Measurements from ENCODE around the gene ZGPAT. TPM values are rescaled to one million over a fixed set of nuclear protein-coding genes. Genes with fewer than 3 reads are reported as not detected.

The ZGPAT gene
- total and polyA plus RNA-seq, 2 of the 13 experiments (the other 11 are each of a cell fraction or from before 2014, with no cell fraction given): 23.0 to 41.9 TPM

DNA sequence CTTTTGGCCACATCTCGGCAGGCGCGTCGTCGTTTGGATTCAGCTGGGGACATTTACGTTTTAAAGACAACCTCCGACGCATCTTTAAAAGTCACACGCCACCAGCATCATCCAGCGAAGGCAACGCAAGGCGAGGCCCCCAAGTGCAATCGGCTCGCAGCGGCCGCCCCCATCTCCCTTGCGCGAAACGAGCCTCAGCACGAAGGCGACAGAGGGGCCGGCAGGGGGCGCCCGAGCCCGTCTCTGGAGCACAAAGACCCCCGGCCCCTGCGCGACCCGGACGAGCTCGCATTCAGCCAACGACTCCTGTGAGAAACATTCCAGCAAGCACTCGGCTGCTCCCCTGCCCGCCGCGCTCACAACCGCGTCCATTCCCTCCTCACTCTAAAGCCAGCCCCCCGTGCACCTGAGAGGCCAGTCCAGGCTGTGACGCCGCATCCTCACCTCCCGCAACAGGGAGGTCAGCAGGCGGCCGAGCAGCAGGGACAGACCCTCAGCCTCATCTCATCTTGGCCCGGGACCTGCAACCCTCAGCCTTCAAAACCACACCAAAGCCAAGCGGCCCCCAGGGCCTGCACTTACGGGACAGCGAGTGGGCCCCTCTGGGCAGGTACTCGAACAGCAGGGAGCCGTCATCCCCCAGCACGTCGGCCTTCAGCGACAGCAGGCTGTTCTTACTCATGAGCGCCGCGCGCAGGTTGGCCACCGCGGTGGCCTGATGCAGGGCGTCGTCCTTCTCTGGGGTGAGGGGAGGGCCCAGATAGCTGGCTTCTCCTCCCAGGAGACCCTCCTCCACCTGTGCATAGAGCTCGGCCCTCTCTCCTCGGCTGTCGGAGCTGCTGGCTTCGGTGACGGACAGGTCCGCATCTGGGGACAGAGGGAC lies 67.5 kb downstream of the ZGPAT start (continued):
- TF ChIP-seq NFIC (IDR thresholded peaks at IDR 0.05; ENCODE audit: low read length): no peak
- TF ChIP-seq, protein P1, sequence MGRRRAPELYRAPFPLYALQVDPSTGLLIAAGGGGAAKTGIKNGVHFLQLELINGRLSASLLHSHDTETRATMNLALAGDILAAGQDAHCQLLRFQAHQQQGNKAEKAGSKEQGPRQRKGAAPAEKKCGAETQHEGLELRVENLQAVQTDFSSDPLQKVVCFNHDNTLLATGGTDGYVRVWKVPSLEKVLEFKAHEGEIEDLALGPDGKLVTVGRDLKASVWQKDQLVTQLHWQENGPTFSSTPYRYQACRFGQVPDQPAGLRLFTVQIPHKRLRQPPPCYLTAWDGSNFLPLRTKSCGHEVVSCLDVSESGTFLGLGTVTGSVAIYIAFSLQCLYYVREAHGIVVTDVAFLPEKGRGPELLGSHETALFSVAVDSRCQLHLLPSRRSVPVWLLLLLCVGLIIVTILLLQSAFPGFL (CRISPR knock-in tag; IDR thresholded peaks at IDR 0.05): no peak
- TF ChIP-seq, protein P2, sequence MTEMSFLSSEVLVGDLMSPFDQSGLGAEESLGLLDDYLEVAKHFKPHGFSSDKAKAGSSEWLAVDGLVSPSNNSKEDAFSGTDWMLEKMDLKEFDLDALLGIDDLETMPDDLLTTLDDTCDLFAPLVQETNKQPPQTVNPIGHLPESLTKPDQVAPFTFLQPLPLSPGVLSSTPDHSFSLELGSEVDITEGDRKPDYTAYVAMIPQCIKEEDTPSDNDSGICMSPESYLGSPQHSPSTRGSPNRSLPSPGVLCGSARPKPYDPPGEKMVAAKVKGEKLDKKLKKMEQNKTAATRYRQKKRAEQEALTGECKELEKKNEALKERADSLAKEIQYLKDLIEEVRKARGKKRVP (CRISPR knock-in tag; IDR thresholded peaks at IDR 0.05): no peak
- TF ChIP-seq ZZZ3 (CRISPR knock-in tag; IDR thresholded peaks at IDR 0.05; ENCODE audit: borderline replicate concordance): no peak
- TF ChIP-seq SOX5 (CRISPR knock-in tag; IDR thresholded peaks at IDR 0.05; ENCODE audit: borderline replicate concordance): no peak
- no peak for TF ChIP-seq ZNF501 (CRISPR knock-in tag; IDR thresholded peaks at IDR 0.05)
- no peak for TF ChIP-seq SOX13 (IDR thresholded peaks at IDR 0.05)
- no peak for TF ChIP-seq SOX13 (CRISPR knock-in tag; conservative IDR thresholded peaks at IDR 0.05 in 1 of 2, IDR thresholded peaks at IDR 0.05 in 1 of 2)
- peak; percentile 12 for TF ChIP-seq ZNF883 (CRISPR knock-in tag; IDR thresholded peaks at IDR 0.05; ENCODE audit: not compliant biosample characterization)
- TF ChIP-seq KMT2B (CRISPR knock-in tag; IDR thresholded peaks at IDR 0.05): no peak
- TF ChIP-seq, protein P3, sequence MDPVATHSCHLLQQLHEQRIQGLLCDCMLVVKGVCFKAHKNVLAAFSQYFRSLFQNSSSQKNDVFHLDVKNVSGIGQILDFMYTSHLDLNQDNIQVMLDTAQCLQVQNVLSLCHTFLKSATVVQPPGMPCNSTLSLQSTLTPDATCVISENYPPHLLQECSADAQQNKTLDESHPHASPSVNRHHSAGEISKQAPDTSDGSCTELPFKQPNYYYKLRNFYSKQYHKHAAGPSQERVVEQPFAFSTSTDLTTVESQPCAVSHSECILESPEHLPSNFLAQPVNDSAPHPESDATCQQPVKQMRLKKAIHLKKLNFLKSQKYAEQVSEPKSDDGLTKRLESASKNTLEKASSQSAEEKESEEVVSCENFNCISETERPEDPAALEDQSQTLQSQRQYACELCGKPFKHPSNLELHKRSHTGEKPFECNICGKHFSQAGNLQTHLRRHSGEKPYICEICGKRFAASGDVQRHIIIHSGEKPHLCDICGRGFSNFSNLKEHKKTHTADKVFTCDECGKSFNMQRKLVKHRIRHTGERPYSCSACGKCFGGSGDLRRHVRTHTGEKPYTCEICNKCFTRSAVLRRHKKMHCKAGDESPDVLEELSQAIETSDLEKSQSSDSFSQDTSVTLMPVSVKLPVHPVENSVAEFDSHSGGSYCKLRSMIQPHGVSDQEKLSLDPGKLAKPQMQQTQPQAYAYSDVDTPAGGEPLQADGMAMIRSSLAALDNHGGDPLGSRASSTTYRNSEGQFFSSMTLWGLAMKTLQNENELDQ (CRISPR knock-in tag; IDR thresholded peaks at IDR 0.05; ENCODE audit: borderline replicate concordance): no peak
- no peak for TF ChIP-seq FLYWCH1 (CRISPR knock-in tag; IDR thresholded peaks at IDR 0.05)
- no peak for TF ChIP-seq ZMYM4 (CRISPR knock-in tag; IDR thresholded peaks at IDR 0.05)
- no peak for TF ChIP-seq CBX1 (IDR thresholded peaks at IDR 0.05; ENCODE audit: low read depth)
- TF ChIP-seq, protein P4, sequence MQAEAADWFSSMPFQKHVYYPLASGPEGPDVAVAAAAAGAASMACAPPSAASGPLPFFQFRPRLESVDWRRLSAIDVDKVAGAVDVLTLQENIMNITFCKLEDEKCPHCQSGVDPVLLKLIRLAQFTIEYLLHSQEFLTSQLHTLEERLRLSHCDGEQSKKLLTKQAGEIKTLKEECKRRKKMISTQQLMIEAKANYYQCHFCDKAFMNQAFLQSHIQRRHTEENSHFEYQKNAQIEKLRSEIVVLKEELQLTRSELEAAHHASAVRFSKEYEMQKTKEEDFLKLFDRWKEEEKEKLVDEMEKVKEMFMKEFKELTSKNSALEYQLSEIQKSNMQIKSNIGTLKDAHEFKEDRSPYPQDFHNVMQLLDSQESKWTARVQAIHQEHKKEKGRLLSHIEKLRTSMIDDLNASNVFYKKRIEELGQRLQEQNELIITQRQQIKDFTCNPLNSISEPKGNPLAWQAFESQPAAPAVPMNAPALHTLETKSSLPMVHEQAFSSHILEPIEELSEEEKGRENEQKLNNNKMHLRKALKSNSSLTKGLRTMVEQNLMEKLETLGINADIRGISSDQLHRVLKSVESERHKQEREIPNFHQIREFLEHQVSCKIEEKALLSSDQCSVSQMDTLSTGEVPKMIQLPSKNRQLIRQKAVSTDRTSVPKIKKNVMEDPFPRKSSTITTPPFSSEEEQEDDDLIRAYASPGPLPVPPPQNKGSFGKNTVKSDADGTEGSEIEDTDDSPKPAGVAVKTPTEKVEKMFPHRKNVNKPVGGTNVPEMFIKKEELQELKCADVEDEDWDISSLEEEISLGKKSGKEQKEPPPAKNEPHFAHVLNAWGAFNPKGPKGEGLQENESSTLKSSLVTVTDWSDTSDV (CRISPR knock-in tag; IDR thresholded peaks at IDR 0.05): 0 out of 2 replicates have a peak, but pooled peaks have one; percentile 39
- no peak for TF ChIP-seq ZNF788 (CRISPR knock-in tag; IDR thresholded peaks at IDR 0.05; ENCODE audit: borderline replicate concordance)
- no peak; the same call in 1 of the 2 replicates for TF ChIP-seq ZFY (CRISPR knock-in tag; IDR thresholded peaks at IDR 0.05)
- TF ChIP-seq RXRA (CRISPR knock-in tag; IDR thresholded peaks at IDR 0.05): peak; percentile 38; the same call in 1 of the 2 replicates
- TF ChIP-seq HDAC1 (CRISPR knock-in tag; IDR thresholded peaks at IDR 0.05): no peak
- TF ChIP-seq MED1 (CRISPR knock-in tag; IDR thresholded peaks at IDR 0.05): no peak
- TF ChIP-seq POLR2AphosphoS2 (IDR thresholded peaks at IDR 0.05; ENCODE audit: low read depth, low read length): no peak
- no peak for TF ChIP-seq CC2D1A (CRISPR knock-in tag; IDR thresholded peaks at IDR 0.05)
- peak; percentile 36 for TF ChIP-seq TEAD3 (CRISPR knock-in tag; optimal IDR thresholded peaks at IDR 0.05; ENCODE audit: borderline replicate concordance)
- TF ChIP-seq ZNF343 (CRISPR knock-in tag; IDR thresholded peaks at IDR 0.05): no peak
